Upper lobe of right lung (tissue), 1 donor: Measurements from ENCODE around the gene SIAH2. TPM values are rescaled to one million over a fixed set of nuclear protein-coding genes. Genes with fewer than 3 reads are reported as not detected.

Experiments used
- ATAC-seq: fragments of 200-7000 bp; cut with Tn5 transposase; one replicate; pipeline ENCODE4 v1.9.1; 2020; ENCODE audit warnings: mild to moderate bottlenecking, moderate library complexity
- DNase-seq: peaks from one replicate; pipeline ENCODE4 v3.0.0-alpha.2; 2020
- H3K27ac ChIP-seq: fragments of 200-600 bp; one replicate; pipeline ENCODE4 v1.8.0; 2022
- H3K27me3 ChIP-seq: fragments of 200-600 bp; one replicate; pipeline ENCODE4 v1.8.0; 2022; ENCODE audit warnings: mild to moderate bottlenecking
- H3K36me3 ChIP-seq: fragments of 200-600 bp; one replicate; pipeline ENCODE4 v1.8.0; 2022
- H3K4me1 ChIP-seq: fragments of 200-600 bp; one replicate; pipeline ENCODE4 v1.8.0; 2022
- H3K4me3 ChIP-seq: fragments of 200-600 bp; one replicate; pipeline ENCODE4 v1.8.0; 2022; ENCODE audit warnings: mild to moderate bottlenecking
- H3K9me3 ChIP-seq: fragments of 200-600 bp; one replicate; pipeline ENCODE4 v1.8.0; 2022
- intact Hi-C: fragments of 100-400 bp; cut with DNase I; formaldehyde crosslinking; loops from one replicate; pipeline ENCODE4 v1.11.0; 2022
- total RNA-seq: library from RNA; stranded (reverse); fragmentation: NEBNext Ultra II Directional; extraction: Animal tissue kit (Norgen Biotek cat#: 25700); gene quantifications from one replicate; pipeline ENCODE4 v1.2.1, GENCODE V29; 2021
- TF ChIP-seq, protein P1 (sequence below): fragments of 200-600 bp; IDR thresholded peaks from one replicate; pipeline ENCODE4 v1.8.0; 2022; ENCODE audit warnings: antibody characterized with exemption
- donor health status: DM: no; HTN: yes; CAD: no; lungs with severe emphysema.

Gene SIAH2
- total RNA-seq, 1 donor from 2014 or later = 16.9 TPM

- H3K27me3 ChIP-seq = no peaks in the 10 kb centered on the region
- ATAC-seq = no peak
- intact Hi-C loops = no loop called here
- TF ChIP-seq, protein P1, sequence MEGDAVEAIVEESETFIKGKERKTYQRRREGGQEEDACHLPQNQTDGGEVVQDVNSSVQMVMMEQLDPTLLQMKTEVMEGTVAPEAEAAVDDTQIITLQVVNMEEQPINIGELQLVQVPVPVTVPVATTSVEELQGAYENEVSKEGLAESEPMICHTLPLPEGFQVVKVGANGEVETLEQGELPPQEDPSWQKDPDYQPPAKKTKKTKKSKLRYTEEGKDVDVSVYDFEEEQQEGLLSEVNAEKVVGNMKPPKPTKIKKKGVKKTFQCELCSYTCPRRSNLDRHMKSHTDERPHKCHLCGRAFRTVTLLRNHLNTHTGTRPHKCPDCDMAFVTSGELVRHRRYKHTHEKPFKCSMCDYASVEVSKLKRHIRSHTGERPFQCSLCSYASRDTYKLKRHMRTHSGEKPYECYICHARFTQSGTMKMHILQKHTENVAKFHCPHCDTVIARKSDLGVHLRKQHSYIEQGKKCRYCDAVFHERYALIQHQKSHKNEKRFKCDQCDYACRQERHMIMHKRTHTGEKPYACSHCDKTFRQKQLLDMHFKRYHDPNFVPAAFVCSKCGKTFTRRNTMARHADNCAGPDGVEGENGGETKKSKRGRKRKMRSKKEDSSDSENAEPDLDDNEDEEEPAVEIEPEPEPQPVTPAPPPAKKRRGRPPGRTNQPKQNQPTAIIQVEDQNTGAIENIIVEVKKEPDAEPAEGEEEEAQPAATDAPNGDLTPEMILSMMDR = no peak
- DNase-seq = no peak
- H3K4me3 ChIP-seq = no peak overlapping the region
- no peaks in the 10 kb centered on the region for H3K9me3 ChIP-seq
- no peaks in the 10 kb centered on the region for H3K36me3 ChIP-seq
- no peaks in the 10 kb centered on the region for H3K4me1 ChIP-seq
- H3K27ac ChIP-seq = no peak overlapping the region
These were observed 27.7 kb upstream of the SIAH2 start for GRCh38 chr3:150790629-150791028.

DNA sequence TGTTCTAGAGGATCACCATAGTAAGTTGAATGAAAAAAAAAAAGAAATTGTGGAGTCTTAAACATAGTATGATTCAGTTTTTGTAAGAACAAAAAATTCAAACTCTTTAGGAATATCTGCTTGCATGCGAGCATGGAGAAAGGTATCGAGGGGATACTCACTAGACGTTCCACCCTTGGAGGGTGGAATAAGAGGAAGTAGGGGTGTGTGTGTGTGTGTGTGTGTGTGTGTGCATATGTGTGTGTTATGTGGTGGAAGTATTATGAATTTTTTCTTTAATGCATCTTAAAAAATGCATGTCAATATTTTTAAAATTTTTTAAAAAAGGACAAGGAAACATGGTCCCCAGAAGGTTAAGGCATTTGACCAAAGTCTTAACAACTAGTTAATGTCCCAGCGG lies 26.5 kb upstream of the SIAH2 start:
- Histone ChIP-seq H3K4me1 (no peaks in the 10 kb centered on the region), H3K9me3 (no peaks in the 10 kb centered on the region), H3K27ac (no peak overlapping the region), H3K4me3 (no peak overlapping the region), H3K36me3 (no peaks in the 10 kb centered on the region), H3K27me3 (no peaks in the 10 kb centered on the region)
- intact Hi-C loops = no loop called here
- DNase-seq (no peak), ATAC-seq (peak; percentile 36)
- TF ChIP-seq, protein P1 = no peak

DNA sequence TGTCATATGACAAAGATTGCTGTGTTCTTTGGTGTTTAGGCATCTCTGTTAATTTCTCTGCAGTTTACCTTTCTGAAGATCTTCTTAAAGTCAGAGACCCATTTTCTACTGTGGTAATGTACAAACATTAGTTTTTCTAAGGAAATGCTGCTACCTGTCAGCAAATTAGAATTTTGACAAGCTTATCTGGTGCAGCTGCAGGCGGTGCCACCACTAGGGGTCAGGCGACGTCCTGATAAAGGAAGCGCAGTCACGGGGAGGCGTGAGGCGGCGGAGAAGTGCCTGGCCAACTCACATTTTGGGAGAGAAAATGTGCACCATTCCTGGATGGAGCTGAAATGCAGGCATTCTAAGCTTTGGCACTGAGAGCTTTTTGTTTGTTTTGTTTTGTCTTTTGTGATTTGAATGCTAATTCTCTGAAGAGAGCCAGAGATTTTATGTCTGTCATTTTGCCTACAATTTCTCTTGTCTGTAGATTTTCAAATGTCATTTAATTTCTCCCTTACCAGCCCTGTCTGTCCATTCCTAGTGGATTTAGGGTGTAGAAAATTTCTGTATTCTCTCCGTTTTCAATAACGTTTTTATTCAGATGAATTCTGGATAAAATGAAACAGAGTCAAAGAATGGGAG lies 24.9 kb upstream of the SIAH2 start:
- peak; percentile 95 for ATAC-seq
- DNase-seq = peak; percentile 95
- H3K27ac ChIP-seq = no peak overlapping the region
- H3K27me3 ChIP-seq = no peaks in the 10 kb centered on the region
- intact Hi-C loops = no loop called here
- no peaks in the 10 kb centered on the region for H3K36me3 ChIP-seq
- H3K9me3 ChIP-seq = no peaks in the 10 kb centered on the region
- TF ChIP-seq, protein P1 = peak; percentile 94
- no peak overlapping the region for H3K4me3 ChIP-seq
- H3K4me1 ChIP-seq = no peaks in the 10 kb centered on the region

GRCh38 chr3:150786791-150787190 lies 23.8 kb upstream of the SIAH2 start:
- TF ChIP-seq, protein P1 = no peak

DNA sequence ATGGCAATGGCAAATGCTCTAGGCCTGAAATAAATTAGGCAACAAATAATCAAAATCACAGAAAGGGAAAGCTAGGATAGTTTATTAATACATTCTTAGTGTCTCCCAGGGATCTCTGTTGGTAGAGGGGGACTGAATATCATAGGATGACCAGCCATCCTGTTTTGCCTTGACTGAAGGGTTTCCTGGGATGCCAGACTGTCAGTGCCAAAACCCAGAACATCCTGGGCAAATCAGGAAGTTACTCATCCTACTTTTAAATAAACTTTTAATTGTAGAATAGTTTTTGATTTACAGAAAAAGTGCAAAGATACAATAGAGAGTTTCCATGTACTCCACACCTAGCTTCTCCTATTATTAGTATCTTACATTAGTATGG lies 21.8 kb upstream of the SIAH2 start:
- H3K27me3 ChIP-seq = no peaks in the 10 kb centered on the region
- no peaks in the 10 kb centered on the region for H3K36me3 ChIP-seq
- H3K4me3 ChIP-seq = no peak overlapping the region
- H3K27ac ChIP-seq = no peak overlapping the region
- intact Hi-C loops = no loop called here
- no peak for ATAC-seq
- H3K9me3 ChIP-seq = no peaks in the 10 kb centered on the region
- no peak for DNase-seq
- no peaks in the 10 kb centered on the region for H3K4me1 ChIP-seq
- TF ChIP-seq, protein P1 = no peak

More at GRCh38 chr3:150786791-150787190, 23.8 kb upstream of the SIAH2 start:
- no peak for DNase-seq
- Histone ChIP-seq H3K4me3 (no peak overlapping the region), H3K27ac (no peak overlapping the region), H3K9me3 (no peaks in the 10 kb centered on the region), H3K27me3 (no peaks in the 10 kb centered on the region), H3K36me3 (no peaks in the 10 kb centered on the region), H3K4me1 (no peaks in the 10 kb centered on the region)
- no peak for ATAC-seq
- intact Hi-C loops = no loop called here
